ENCODE results near the gene LCN10. TPM values are rescaled to one million over a fixed set of nuclear protein-coding genes. Genes with fewer than 3 reads are reported as not detected.
"Not testable (repeated sequence)": the region's sequence is repeated elsewhere in the genome, so short reads cannot be mapped to it uniquely, and the experiment has no call there.

The LCN10 gene
- total RNA-seq, 1 donor from 2014 or later, result not detected

DNA sequence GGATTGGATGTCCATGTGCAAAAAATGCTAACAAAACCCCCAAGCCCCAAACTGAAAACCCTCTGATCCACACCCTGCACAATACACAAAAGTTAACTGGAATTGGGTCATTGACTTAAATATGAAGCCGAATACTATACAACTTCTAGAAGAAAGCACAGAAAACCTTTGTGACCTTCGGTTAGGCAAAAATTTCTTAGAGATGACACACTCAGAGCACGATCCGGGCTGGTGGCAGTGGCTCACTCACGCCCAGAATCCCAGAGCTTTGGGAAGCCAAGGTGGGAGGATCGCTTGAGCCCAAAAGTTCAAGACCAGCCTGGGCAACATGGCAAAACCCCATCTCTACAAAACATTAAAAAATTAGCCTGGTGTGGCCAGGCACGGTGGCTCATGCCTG is 32.2 kb downstream of the LCN10 start:
- TF ChIP-seq, protein P1, sequence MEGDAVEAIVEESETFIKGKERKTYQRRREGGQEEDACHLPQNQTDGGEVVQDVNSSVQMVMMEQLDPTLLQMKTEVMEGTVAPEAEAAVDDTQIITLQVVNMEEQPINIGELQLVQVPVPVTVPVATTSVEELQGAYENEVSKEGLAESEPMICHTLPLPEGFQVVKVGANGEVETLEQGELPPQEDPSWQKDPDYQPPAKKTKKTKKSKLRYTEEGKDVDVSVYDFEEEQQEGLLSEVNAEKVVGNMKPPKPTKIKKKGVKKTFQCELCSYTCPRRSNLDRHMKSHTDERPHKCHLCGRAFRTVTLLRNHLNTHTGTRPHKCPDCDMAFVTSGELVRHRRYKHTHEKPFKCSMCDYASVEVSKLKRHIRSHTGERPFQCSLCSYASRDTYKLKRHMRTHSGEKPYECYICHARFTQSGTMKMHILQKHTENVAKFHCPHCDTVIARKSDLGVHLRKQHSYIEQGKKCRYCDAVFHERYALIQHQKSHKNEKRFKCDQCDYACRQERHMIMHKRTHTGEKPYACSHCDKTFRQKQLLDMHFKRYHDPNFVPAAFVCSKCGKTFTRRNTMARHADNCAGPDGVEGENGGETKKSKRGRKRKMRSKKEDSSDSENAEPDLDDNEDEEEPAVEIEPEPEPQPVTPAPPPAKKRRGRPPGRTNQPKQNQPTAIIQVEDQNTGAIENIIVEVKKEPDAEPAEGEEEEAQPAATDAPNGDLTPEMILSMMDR (IDR thresholded peaks at IDR 0.05), result no peak

DNA sequence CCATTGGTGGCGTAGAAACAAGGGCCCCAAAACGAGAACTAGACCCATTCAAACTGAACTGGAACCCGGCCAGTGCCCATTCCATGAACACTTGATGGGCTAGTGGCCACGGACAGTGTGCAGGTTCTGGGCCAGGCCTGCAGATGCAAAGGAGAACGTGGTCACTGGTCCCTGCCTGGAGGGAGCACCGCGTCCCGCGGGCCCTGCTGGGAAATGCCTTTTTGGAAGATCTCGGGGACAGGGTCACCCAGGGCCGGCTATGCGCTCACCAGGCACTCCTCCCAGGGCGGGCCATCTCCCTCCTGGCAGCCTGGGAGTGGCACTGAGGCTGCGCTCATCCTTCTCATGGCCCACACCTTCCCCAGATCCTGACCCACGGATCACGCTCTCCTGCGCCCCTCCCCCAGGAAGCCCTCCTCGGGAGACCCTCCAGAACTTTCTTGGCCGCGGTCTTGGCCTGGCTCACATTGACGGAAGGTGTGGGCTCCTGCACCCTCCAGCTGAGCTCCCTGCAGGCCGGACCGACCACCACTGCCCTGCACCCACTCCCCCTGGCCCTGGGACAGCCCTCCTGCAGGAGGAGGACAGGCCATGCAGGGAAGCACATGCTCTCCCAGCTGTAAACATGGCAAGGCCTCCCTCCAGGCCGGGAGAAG is 33.2 kb downstream of the LCN10 start:
- H3K9me3 Mint-ChIP-seq (ENCODE audit: low read depth), result no peaks in the 10 kb centered on the region
- peaks cover 11% of the 10 kb centered on the region for H3K4me1 Mint-ChIP-seq (ENCODE audit: low read depth)
- TF ChIP-seq, protein P1 (IDR thresholded peaks at IDR 0.05), result no peak
- no peak overlapping the region for H3K4me3 Mint-ChIP-seq (ENCODE audit: unreplicated experiment)
- H3K36me3 Mint-ChIP-seq (ENCODE audit: low read depth), result no peaks in the 10 kb centered on the region
- no peak overlapping the region for H3K27ac Mint-ChIP-seq (ENCODE audit: unreplicated experiment)
- peaks cover 4% of the 10 kb centered on the region for H3K27me3 Mint-ChIP-seq (ENCODE audit: low read depth)
- DNase-seq (ENCODE audit: low spot score), result no peak

More for the DNA sequence above, 32.2 kb downstream of the LCN10 start:
- Mint-ChIP-seq H3K9me3 (ENCODE audit: low read depth) (no peaks in the 10 kb centered on the region), H3K4me1 (ENCODE audit: low read depth) (peaks cover 11% of the 10 kb centered on the region), H3K27ac (ENCODE audit: unreplicated experiment) (no peak overlapping the region), H3K36me3 (ENCODE audit: low read depth) (no peaks in the 10 kb centered on the region), H3K27me3 (ENCODE audit: low read depth) (peaks cover 4% of the 10 kb centered on the region), H3K4me3 (ENCODE audit: unreplicated experiment) (no peak overlapping the region)
- DNase-seq (ENCODE audit: low spot score), result no peak

DNA sequence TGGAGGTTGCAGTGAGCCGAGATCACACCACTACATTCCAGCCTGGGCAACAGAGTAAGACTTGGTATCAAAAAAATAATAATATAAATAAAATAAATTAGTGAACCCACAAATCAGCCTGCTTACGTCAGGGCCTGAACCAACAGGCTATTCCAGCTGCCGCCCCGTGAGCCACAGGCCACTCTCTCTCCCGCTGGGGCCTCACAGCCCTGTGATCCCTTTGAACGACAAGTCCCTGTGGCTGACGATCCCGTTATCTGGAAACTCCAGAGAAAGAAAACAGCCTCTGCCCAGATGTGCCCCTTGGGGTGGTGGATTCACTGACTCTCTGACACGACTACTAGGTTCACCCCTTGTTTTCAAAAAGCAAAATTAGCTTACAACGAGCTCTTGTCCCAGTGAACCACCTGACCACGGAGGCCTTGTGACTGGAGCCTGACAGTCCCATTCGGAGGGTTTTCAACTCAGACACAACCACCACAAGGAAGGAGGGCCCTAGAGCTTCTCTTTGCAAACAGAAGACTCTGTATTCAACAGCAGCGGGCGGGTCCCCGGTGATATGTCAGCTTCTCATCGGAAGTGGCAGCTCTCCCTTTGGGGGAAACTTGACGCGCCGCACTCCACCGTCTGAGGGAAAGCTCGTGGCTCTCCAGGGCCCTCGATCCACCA is 34.8 kb downstream of the LCN10 start:
- TF ChIP-seq, protein P1 (IDR thresholded peaks at IDR 0.05), result no peak
- no peaks in the 10 kb centered on the region for H3K36me3 Mint-ChIP-seq (ENCODE audit: low read depth)
- H3K9me3 Mint-ChIP-seq (ENCODE audit: low read depth), result no peaks in the 10 kb centered on the region
- no peak for DNase-seq (ENCODE audit: low spot score)
- H3K4me3 Mint-ChIP-seq (ENCODE audit: unreplicated experiment), result no peak overlapping the region
- H3K4me1 Mint-ChIP-seq (ENCODE audit: low read depth), result peaks cover 8% of the 10 kb centered on the region
- H3K27me3 Mint-ChIP-seq (ENCODE audit: low read depth), result peaks cover 4% of the 10 kb centered on the region
- H3K27ac Mint-ChIP-seq (ENCODE audit: unreplicated experiment), result no peak overlapping the region

DNA sequence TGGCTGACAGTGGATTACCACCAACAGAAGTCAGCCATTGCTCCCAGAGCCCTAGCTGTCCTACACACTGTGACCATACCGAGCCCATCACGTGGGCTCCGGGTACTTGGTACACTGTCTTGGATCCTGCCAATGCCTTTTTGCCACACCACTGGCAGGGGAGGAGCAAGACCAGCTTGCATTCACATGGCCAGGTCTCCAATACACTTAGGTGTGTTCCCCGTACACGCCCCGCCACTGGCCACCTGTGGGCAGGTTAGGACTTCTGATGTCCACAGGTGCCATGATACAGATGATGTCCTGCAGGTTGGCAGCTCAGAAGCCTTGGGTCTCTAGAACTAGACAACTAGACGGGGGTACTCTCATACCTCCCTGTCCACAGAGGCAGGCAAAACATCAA is 35.7 kb downstream of the LCN10 start:
- Mint-ChIP-seq H3K9me3 (ENCODE audit: low read depth) (no peaks in the 10 kb centered on the region), H3K4me3 (ENCODE audit: unreplicated experiment) (no peak overlapping the region), H3K27ac (ENCODE audit: unreplicated experiment) (no peak overlapping the region), H3K27me3 (ENCODE audit: low read depth) (peaks cover 4% of the 10 kb centered on the region), H3K4me1 (ENCODE audit: low read depth) (peaks cover 8% of the 10 kb centered on the region), H3K36me3 (ENCODE audit: low read depth) (no peaks in the 10 kb centered on the region)
- no peak for DNase-seq (ENCODE audit: low spot score)
- TF ChIP-seq, protein P1 (IDR thresholded peaks at IDR 0.05), result no peak

DNA sequence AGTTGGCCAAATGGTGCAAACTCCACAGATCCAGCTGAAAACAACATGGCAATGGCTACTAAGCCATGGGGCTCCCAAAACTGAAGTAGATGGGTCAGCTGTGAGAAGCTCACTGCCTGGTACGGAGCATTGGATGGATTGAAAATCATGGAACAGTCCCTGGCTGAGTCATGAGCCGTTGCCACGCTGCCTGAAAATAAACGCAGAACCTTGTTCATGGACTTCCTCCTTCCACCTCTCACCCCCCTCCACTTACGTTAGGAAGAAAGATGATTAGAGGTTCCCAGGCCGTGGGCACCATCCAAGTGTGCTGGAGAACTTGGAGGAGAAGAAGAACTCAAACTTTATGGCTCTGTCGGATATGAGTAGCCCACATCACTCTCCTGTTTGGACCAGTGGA is 37.2 kb downstream of the LCN10 start:
- no peak overlapping the region for H3K4me3 Mint-ChIP-seq (ENCODE audit: unreplicated experiment)
- no peaks in the 10 kb centered on the region for H3K4me1 Mint-ChIP-seq (ENCODE audit: low read depth)
- no peak overlapping the region for H3K27ac Mint-ChIP-seq (ENCODE audit: unreplicated experiment)

DNA sequence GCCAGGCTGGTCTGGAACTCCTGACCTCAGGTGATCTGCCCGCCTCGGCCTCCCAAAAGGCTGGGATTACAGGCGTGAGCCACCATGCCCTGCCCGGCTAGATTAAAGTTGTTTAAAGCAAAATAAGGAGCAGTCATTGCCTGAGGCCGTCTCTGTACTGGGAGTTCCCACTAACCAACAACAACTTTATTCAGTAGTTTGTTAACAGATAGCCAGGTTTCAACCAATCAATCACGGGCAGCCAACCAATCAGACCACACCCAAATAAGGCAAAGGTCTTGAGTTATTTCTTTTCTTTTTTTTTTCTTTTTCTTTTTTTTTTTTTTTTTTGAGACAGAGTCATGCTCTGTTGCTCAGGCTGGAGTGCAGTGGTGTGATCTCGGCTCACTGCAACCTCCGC is 38.0 kb downstream of the LCN10 start:
- H3K36me3 Mint-ChIP-seq (ENCODE audit: low read depth); DNase-seq (ENCODE audit: low spot score); H3K27ac Mint-ChIP-seq (ENCODE audit: unreplicated experiment); H3K4me1 Mint-ChIP-seq (ENCODE audit: low read depth); H3K9me3 Mint-ChIP-seq (ENCODE audit: low read depth); H3K4me3 Mint-ChIP-seq (ENCODE audit: unreplicated experiment); H3K27me3 Mint-ChIP-seq (ENCODE audit: low read depth): not testable (repeated sequence)

More for the DNA sequence above, 37.2 kb downstream of the LCN10 start:
- TF ChIP-seq, protein P1 (IDR thresholded peaks at IDR 0.05), result no peak
- H3K36me3 Mint-ChIP-seq (ENCODE audit: low read depth), result no peaks in the 10 kb centered on the region
- no peak for DNase-seq (ENCODE audit: low spot score)
- no peaks in the 10 kb centered on the region for H3K9me3 Mint-ChIP-seq (ENCODE audit: low read depth)
- H3K27me3 Mint-ChIP-seq (ENCODE audit: low read depth), result peaks cover 7% of the 10 kb centered on the region

Data from chondrocyte (in vitro differentiated cells).